Kidney capillary endothelial cell (primary cell): ENCODE data around the gene ESCO1.
A peak's percentile ranks its signal among the peaks of the same experiment; 100 is the strongest.

Experiments used
- DNase-seq: peaks from one replicate; pipeline ENCODE4 v3.0.0-alpha.2; 2018; ENCODE audit warnings: low spot score

Gene ESCO1

DNA sequence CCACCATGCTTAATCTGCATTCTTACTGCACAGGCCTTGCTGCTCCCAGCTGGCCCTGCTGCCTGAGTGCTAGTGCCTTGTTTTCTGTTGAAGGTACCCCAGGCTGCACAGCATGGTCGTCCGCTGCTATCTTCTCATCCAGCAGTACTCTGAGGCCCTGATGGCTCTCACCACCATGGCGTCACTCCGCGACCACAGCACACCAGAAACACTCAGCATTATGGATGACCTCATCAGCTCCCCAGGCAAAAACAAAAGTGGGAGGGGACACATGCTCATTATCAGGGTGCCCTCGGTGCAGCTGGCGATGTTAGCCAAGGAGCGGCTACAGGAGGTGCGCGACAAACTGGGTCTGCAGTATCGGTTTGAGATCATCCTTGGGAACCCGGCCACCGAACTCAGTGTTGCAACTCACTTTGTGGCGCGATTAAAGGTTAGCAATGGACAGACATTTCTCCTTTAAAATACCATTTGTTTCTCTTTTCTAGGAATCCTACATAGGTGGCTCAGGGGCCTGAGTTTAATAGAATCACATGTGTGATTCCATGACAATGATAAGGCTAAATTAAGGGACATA is 110.5 kb downstream of the ESCO1 start:
- no peak for DNase-seq

GRCh38 chr18:21489119-21489750 is 111.3 kb downstream of the ESCO1 start:
- peak; percentile 56 for DNase-seq

DNA sequence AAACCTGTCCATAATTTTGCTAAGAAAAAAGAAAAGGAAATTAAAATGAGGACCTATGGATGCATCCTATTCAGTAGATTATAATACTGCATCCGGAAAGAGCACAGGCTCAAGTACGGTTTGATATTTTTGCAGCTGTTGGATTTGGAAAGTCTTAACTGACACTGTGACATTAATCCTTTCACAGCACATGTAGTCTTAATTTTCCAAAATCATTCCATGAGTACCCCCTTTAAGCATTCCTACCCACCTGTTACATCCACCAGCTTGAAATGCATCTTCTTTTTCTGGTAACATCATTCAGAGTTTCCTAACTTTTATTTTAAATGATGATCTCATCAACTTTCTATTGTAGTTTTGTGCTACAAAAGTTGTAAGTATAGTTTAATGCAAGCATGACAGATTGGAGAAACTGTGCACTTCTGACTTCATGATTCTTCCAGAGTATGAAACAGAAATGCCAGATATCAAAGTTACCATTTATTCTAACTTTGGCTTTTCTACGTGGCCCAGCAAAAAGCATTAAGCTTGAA is 113.5 kb downstream of the ESCO1 start:
- DNase-seq = no peak

DNA sequence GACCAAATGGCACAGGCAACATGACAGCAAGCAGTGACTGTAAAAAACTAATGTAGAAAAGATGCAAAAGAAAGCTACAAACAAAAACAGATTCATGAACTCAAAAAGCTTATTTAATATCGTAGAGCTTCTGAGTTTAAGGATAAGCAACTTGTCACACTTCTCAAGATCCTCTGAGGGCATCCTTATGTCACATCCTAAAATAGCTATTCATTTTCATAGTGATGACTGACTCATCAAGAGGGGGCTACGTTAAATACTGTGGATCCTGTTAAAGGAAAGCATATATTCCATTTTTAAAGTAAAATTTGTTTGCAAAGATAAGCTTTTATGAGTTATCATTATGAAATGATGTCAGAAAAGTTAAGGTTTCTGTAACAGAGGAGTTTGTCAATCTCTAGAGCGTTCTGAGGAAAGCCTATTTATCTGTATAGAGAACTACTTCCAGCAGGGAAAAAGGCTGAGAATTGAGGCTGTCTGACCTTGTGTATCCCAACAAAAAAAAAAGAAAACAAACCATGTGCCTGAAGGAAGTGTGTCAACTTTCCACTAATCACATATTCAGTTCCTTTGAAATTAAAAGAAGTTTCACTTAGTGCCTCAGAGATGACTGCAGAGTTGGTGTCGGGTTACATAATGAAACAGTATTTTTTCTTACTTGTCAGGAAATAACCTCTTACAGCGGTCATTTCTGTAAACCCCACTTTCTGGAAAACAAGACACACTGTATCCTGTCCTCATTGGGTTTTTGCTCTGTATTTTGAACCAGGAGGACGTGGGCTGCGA is 115.5 kb downstream of the ESCO1 start:
- DNase-seq = peak; percentile 29

GRCh38 chr18:21483051-21483450 is 117.5 kb downstream of the ESCO1 start:
- DNase-seq = no peak

GRCh38 chr18:21481739-21482138 is 118.8 kb downstream of the ESCO1 start:
- DNase-seq = no peak

- no peak for DNase-seq
Measured at GRCh38 chr18:21479721-21480120, 120.8 kb downstream of the ESCO1 start.
